ENCODE data around the gene KCNG2. TPM values are rescaled to one million over a fixed set of nuclear protein-coding genes. Genes with fewer than 3 reads are reported as not detected.

Gene KCNG2
- total and polyA plus RNA-seq, 7 experiments from 2014 or later: not detected

GRCh38 chr18:79756826-79757225 lies 40.9 kb upstream of the KCNG2 start:
- intact Hi-C loops (cut with micrococcal nuclease): no loop called here

GRCh38 chr18:79760348-79760747 lies 37.4 kb upstream of the KCNG2 start:
- H3K27ac Mint-ChIP-seq: no peak overlapping the region
- POLR2A ChIA-PET: no interaction called here
- intact Hi-C loops (cut with micrococcal nuclease): no loop called here
- peaks cover 6 to 76% (median 40%) of the 10 kb centered on the region in 11 donors for H3K9me3 Mint-ChIP-seq
- Histone ChIP-seq H3K4me3 (ENCODE audit: low read length) (no peak overlapping the region), H3K36me3 (ENCODE audit: control insufficient read depth in 2 of 3, insufficient read depth in 3 of 3, low read length in 3 of 3) (peaks cover 0 to 10% (median 0%) of the 10 kb centered on the region in 3 experiments), H3K27me3 (ENCODE audit: control insufficient read depth in 2 of 2, insufficient read depth in 2 of 2, low read length in 2 of 2) (no peaks in the 10 kb centered on the region), H3K4me1 (ENCODE audit: control insufficient read depth in 2 of 2, insufficient read depth in 2 of 2, low read length in 2 of 2) (no peaks in the 10 kb centered on the region), H3K27ac (ENCODE audit: low read depth, low read length) (no peak overlapping the region), H3K9me3 (ENCODE audit: control insufficient read depth in 2 of 3, low read length in 3 of 3) (peaks cover 0 to 38% (median 0%) of the 10 kb centered on the region in 3 experiments)
- ATAC-seq (no peak), DNase-seq (no peak)
- H3K27me3 Mint-ChIP-seq: peaks cover 0 to 3% (median 0%) of the 10 kb centered on the region in 5 donors
- CTCF ChIA-PET: no interaction called here
- no peak overlapping the region for H3K4me3 Mint-ChIP-seq
- no peaks in the 10 kb centered on the region for H3K4me1 Mint-ChIP-seq
- H3K36me3 Mint-ChIP-seq: peaks cover 11 to 47% (median 35%) of the 10 kb centered on the region in 5 donors

More at GRCh38 chr18:79756826-79757225, 40.9 kb upstream of the KCNG2 start:
- Histone ChIP-seq H3K9me3 (ENCODE audit: control insufficient read depth in 2 of 3, low read length in 3 of 3) (peaks cover 0 to 28% (median 0%) of the 10 kb centered on the region in 3 experiments), H3K27ac (ENCODE audit: low read depth, low read length) (no peak overlapping the region), H3K4me1 (ENCODE audit: control insufficient read depth in 2 of 2, insufficient read depth in 2 of 2, low read length in 2 of 2) (no peaks in the 10 kb centered on the region), H3K27me3 (ENCODE audit: control insufficient read depth in 2 of 2, insufficient read depth in 2 of 2, low read length in 2 of 2) (no peaks in the 10 kb centered on the region), H3K4me3 (ENCODE audit: low read length) (no peak overlapping the region), H3K36me3 (ENCODE audit: control insufficient read depth in 2 of 3, insufficient read depth in 3 of 3, low read length in 3 of 3) (peaks cover 0 to 37% (median 15%) of the 10 kb centered on the region in 3 experiments)
- H3K9me3 Mint-ChIP-seq: peaks cover 6 to 62% (median 37%) of the 10 kb centered on the region in 11 donors
- H3K4me1 Mint-ChIP-seq: no peaks in the 10 kb centered on the region
- ATAC-seq (no peak), DNase-seq (peak in 1 of 9 donors; percentile 13)
- POLR2A ChIA-PET: no interaction called here
- H3K27me3 Mint-ChIP-seq: peaks cover 0 to 3% (median 0%) of the 10 kb centered on the region in 5 donors
- H3K4me3 Mint-ChIP-seq: no peak overlapping the region
- H3K36me3 Mint-ChIP-seq: peaks cover 15 to 66% (median 59%) of the 10 kb centered on the region in 5 donors
- H3K27ac Mint-ChIP-seq: no peak overlapping the region
- CTCF ChIA-PET: no interaction called here

GRCh38 chr18:79760881-79761280 lies 36.9 kb upstream of the KCNG2 start:
- Mint-ChIP-seq H3K27me3 (peaks cover 0 to 3% (median 0%) of the 10 kb centered on the region in 5 donors), H3K4me3 (no peak overlapping the region), H3K27ac (peak overlapping the region in 1 of 9 donors; percentile 23), H3K36me3 (peaks cover 9 to 47% (median 31%) of the 10 kb centered on the region in 5 donors), H3K4me1 (no peaks in the 10 kb centered on the region), H3K9me3 (peaks cover 6 to 76% (median 42%) of the 10 kb centered on the region in 11 donors)
- peaks cover 0 to 38% (median 0%) of the 10 kb centered on the region in 3 experiments for H3K9me3 ChIP-seq (ENCODE audit: control insufficient read depth in 2 of 3, low read length in 3 of 3)
- no peak for DNase-seq
- intact Hi-C loops (cut with micrococcal nuclease): no loop called here
- no peak overlapping the region for H3K27ac ChIP-seq (ENCODE audit: low read depth, low read length)
- no peaks in the 10 kb centered on the region for H3K4me1 ChIP-seq (ENCODE audit: control insufficient read depth in 2 of 2, insufficient read depth in 2 of 2, low read length in 2 of 2)
- POLR2A ChIA-PET: no interaction called here
- no peaks in the 10 kb centered on the region for H3K27me3 ChIP-seq (ENCODE audit: control insufficient read depth in 2 of 2, insufficient read depth in 2 of 2, low read length in 2 of 2)
- H3K4me3 ChIP-seq (ENCODE audit: low read length): no peak overlapping the region
- ATAC-seq: no peak
- H3K36me3 ChIP-seq (ENCODE audit: control insufficient read depth in 2 of 3, insufficient read depth in 3 of 3, low read length in 3 of 3): peaks cover 0 to 5% (median 0%) of the 10 kb centered on the region in 3 experiments
- CTCF ChIA-PET: no interaction called here

GRCh38 chr18:79763407-79763806 lies 34.3 kb upstream of the KCNG2 start:
- intact Hi-C loops (cut with micrococcal nuclease): no loop called here
- no peaks in the 10 kb centered on the region for H3K36me3 ChIP-seq (ENCODE audit: control insufficient read depth in 2 of 3, insufficient read depth in 3 of 3, low read length in 3 of 3)
- H3K4me1 ChIP-seq (ENCODE audit: control insufficient read depth in 2 of 2, insufficient read depth in 2 of 2, low read length in 2 of 2): no peaks in the 10 kb centered on the region
- Mint-ChIP-seq H3K4me1 (no peaks in the 10 kb centered on the region), H3K9me3 (peaks cover 12 to 77% (median 34%) of the 10 kb centered on the region in 11 donors), H3K27ac (no peak overlapping the region), H3K27me3 (peaks cover 0 to 19% (median 14%) of the 10 kb centered on the region in 5 donors), H3K4me3 (no peak overlapping the region), H3K36me3 (peaks cover 8 to 38% (median 9%) of the 10 kb centered on the region in 5 donors)
- peak in 1 of 9 donors; percentile 1 for DNase-seq
- no peaks in the 10 kb centered on the region for H3K27me3 ChIP-seq (ENCODE audit: control insufficient read depth in 2 of 2, insufficient read depth in 2 of 2, low read length in 2 of 2)
- no peak overlapping the region for H3K4me3 ChIP-seq (ENCODE audit: low read length)
- no peak overlapping the region for H3K27ac ChIP-seq (ENCODE audit: low read depth, low read length)
- ChIA-PET POLR2A (no interaction called here), CTCF (no interaction called here)
- ATAC-seq: no peak
- peaks cover 0 to 28% (median 0%) of the 10 kb centered on the region in 3 experiments for H3K9me3 ChIP-seq (ENCODE audit: control insufficient read depth in 2 of 3, low read length in 3 of 3)

- no peaks in the 10 kb centered on the region for H3K27me3 ChIP-seq (ENCODE audit: control insufficient read depth in 2 of 2, insufficient read depth in 2 of 2, low read length in 2 of 2)
- Mint-ChIP-seq H3K4me3 (no peak overlapping the region), H3K27ac (no peak overlapping the region), H3K4me1 (no peaks in the 10 kb centered on the region), H3K9me3 (peaks cover 10 to 73% (median 30%) of the 10 kb centered on the region in 11 donors), H3K27me3 (peaks cover 0 to 20% (median 15%) of the 10 kb centered on the region in 5 donors), H3K36me3 (peaks cover 4 to 34% (median 9%) of the 10 kb centered on the region in 5 donors)
- H3K36me3 ChIP-seq (ENCODE audit: control insufficient read depth in 2 of 3, insufficient read depth in 3 of 3, low read length in 3 of 3): no peaks in the 10 kb centered on the region
- H3K4me3 ChIP-seq (ENCODE audit: low read length): no peak overlapping the region
- ATAC-seq (no peak), DNase-seq (no peak)
- H3K4me1 ChIP-seq (ENCODE audit: control insufficient read depth in 2 of 2, insufficient read depth in 2 of 2, low read length in 2 of 2): no peaks in the 10 kb centered on the region
- peaks cover 0 to 25% (median 0%) of the 10 kb centered on the region in 3 experiments for H3K9me3 ChIP-seq (ENCODE audit: control insufficient read depth in 2 of 3, low read length in 3 of 3)
- ChIA-PET POLR2A (no interaction called here), CTCF (interaction anchor here (0.6 kb wide), 1 partner anchor 48 kb away, joined by 3 read pairs; no protein-coding TSS in a partner anchor)
- no peak overlapping the region for H3K27ac ChIP-seq (ENCODE audit: low read depth, low read length)
- intact Hi-C loops (cut with micrococcal nuclease): no loop called here
These were observed 33.6 kb upstream of the KCNG2 start for GRCh38 chr18:79764131-79764530.

GRCh38 chr18:79765491-79766245 lies 32.1 kb upstream of the KCNG2 start:
- ChIA-PET POLR2A (no interaction called here), CTCF (no interaction called here)
- H3K36me3 ChIP-seq (ENCODE audit: control insufficient read depth in 2 of 3, insufficient read depth in 3 of 3, low read length in 3 of 3): no peaks in the 10 kb centered on the region
- no peak overlapping the region for H3K4me3 ChIP-seq (ENCODE audit: low read length)
- no peaks in the 10 kb centered on the region for H3K4me1 Mint-ChIP-seq
- H3K36me3 Mint-ChIP-seq: peaks cover 3 to 25% (median 3%) of the 10 kb centered on the region in 5 donors
- H3K9me3 ChIP-seq (ENCODE audit: control insufficient read depth in 2 of 3, low read length in 3 of 3): peaks cover 0 to 20% (median 0%) of the 10 kb centered on the region in 3 experiments
- no peak overlapping the region for H3K27ac Mint-ChIP-seq
- intact Hi-C loops (cut with micrococcal nuclease): no loop called here
- no peaks in the 10 kb centered on the region for H3K27me3 ChIP-seq (ENCODE audit: control insufficient read depth in 2 of 2, insufficient read depth in 2 of 2, low read length in 2 of 2)
- H3K27ac ChIP-seq (ENCODE audit: low read depth, low read length): no peak overlapping the region
- no peaks in the 10 kb centered on the region for H3K4me1 ChIP-seq (ENCODE audit: control insufficient read depth in 2 of 2, insufficient read depth in 2 of 2, low read length in 2 of 2)
- peaks cover 6 to 58% (median 21%) of the 10 kb centered on the region in 11 donors for H3K9me3 Mint-ChIP-seq
- DNase-seq (no peak), ATAC-seq (no peak)
- H3K4me3 Mint-ChIP-seq: no peak overlapping the region
- peaks cover 4 to 23% (median 14%) of the 10 kb centered on the region in 5 donors for H3K27me3 Mint-ChIP-seq
